A549 (cell line): ENCODE data around the gene ABCB7. TPM values are rescaled to one million over a fixed set of nuclear protein-coding genes. Genes with fewer than 3 reads are reported as not detected.
"Not testable (repeated sequence)": the region's sequence is repeated elsewhere in the genome, so short reads cannot be mapped to it uniquely, and the experiment has no call there.

Experiments
- ATAC-seq, 2 experiments: fragments of 200-7000 bp in 1 of 2; fragments of >200 bp in 1 of 2; cut with Nextera tagmentation in 1 of 2; cut with Tn5 transposase in 1 of 2; 3 replicates each; pipeline versions ENCODE4 v1.8.0 to v1.9.1; 2018 to 2020; ENCODE audit warnings: mild to moderate bottlenecking in 1 of 2, moderate library complexity in 1 of 2
- CTCF ChIA-PET: fragments of 300-600 bp; sonication (Branson Sonifier 250); formaldehyde crosslinking; extraction: SDS; loops from one replicate; lab custom pipeline; 2021; ENCODE audit warnings: antibody characterized with exemption, inconsistent platforms; lab: Yijun Ruan, JAX
- POLR2A ChIA-PET: fragments of 350-600 bp; formaldehyde crosslinking; extraction: SDS; loops from one replicate; lab custom pipeline; 2021; ENCODE audit warnings: antibody characterized with exemption, inconsistent platforms; lab: Yijun Ruan, JAX
- DNase-seq, 2 experiments: peaks; one replicate each; pipeline versions ENCODE4 v3.0.0 to v3.0.0-alpha.2; 2011 to 2016; ENCODE audit warnings: low read depth in 1 of 2, low spot score in 1 of 2
- FAIRE-seq: peaks from 2 replicates; lab custom pipeline; 2011; peaks lifted over from hg19 to GRCh38; lab: Jason Lieb, UNC
- H3K27ac ChIP-seq, 2 experiments: fragments of >200 bp; sonication (Bioruptor Twin); formaldehyde crosslinking; 3 replicates each; pipeline ENCODE4 v1.5.1; 2016 to 2017
- H3K4me1 ChIP-seq: fragments of >200 bp; sonication (Bioruptor Twin); formaldehyde crosslinking; 3 replicates; pipeline ENCODE4 v1.6.1; 2016
- H3K4me2 ChIP-seq: fragments of >200 bp; sonication (Bioruptor Twin); formaldehyde crosslinking; 3 replicates; pipeline ENCODE4 v1.6.1; 2016
- H3K4me3 ChIP-seq: fragments of >200 bp; sonication (Bioruptor Twin); formaldehyde crosslinking; 3 replicates; pipeline ENCODE4 v1.5.1; 2016
- H3K9me3 ChIP-seq: fragments of >200 bp; sonication (Bioruptor Twin); formaldehyde crosslinking; 3 replicates; pipeline ENCODE4 v1.6.1; 2016
- ATOH8 ChIP-seq: fragments of 250-450 bp; sonication (Bioruptor Pico); IDR thresholded peaks from 2 replicates; pipeline ENCODE4 v1.5.0; 2020; ENCODE audit warnings: low read depth, mild to moderate bottlenecking, moderate library complexity
- CEBPB ChIP-seq, 2 experiments: fragments of >200 bp in 1 of 2; sonication (Bioruptor Twin) in 1 of 2; formaldehyde crosslinking in 1 of 2; IDR thresholded peaks; 2 replicates each; pipeline ENCODE4 v1.6.1; 2012 to 2016
- EHF ChIP-seq: fragments of 250-450 bp; sonication (Bioruptor Pico); IDR thresholded peaks from 2 replicates; pipeline ENCODE4 v1.5.0; 2020; ENCODE audit warnings: mild to moderate bottlenecking
- EP300 ChIP-seq, 2 experiments: fragments of >200 bp; sonication (Bioruptor Twin); formaldehyde crosslinking; IDR thresholded peaks; 2 replicates in 1 of 2; 3 replicates in 1 of 2; pipeline ENCODE4 v1.6.1; 2016 to 2017
- ESRRA ChIP-seq: fragments of 150-350 bp; IDR thresholded peaks from 2 replicates; pipeline ENCODE4 v1.6.1; 2014; ENCODE audit warnings: mild to moderate bottlenecking, low read length, borderline replicate concordance
- FOSL2 ChIP-seq, 2 experiments: fragments of 450-650 bp in 1 of 2; fragments of >200 bp in 1 of 2; sonication (Bioruptor Twin) in 1 of 2; formaldehyde crosslinking; IDR thresholded peaks; 2 replicates each; pipeline versions ENCODE4 v1.5.0 to v1.6.1; 2016 to 2020; ENCODE audit warnings: mild to moderate bottlenecking in 1 of 2, moderate library complexity in 1 of 2
- HDAC2 ChIP-seq: fragments of 200-600 bp; sonication (generic); IDR thresholded peaks from 2 replicates; pipeline ENCODE4 v1.6.1; 2016
- HOXA7 ChIP-seq: fragments of 250-450 bp; sonication (Bioruptor Pico); IDR thresholded peaks from 2 replicates; pipeline ENCODE4 v1.5.0; 2020; ENCODE audit warnings: mild to moderate bottlenecking, moderate library complexity
- HOXB5 ChIP-seq: fragments of 250-450 bp; sonication (Bioruptor Pico); IDR thresholded peaks from 2 replicates; pipeline ENCODE4 v1.5.0; 2020; ENCODE audit warnings: mild to moderate bottlenecking, moderate library complexity
- MAX ChIP-seq: IDR thresholded peaks from 2 replicates; pipeline ENCODE4 v1.6.1; 2012
- MAZ ChIP-seq: fragments of 150-350 bp; IDR thresholded peaks from 2 replicates; pipeline ENCODE4 v1.6.1; 2014; ENCODE audit warnings: antibody characterized with exemption, low read depth, low read length, borderline replicate concordance
- PBX3 ChIP-seq: IDR thresholded peaks from 2 replicates; pipeline ENCODE4 v1.6.1; 2012
- RAD21 ChIP-seq, 2 experiments: fragments of >200 bp in 1 of 2; sonication (Bioruptor Twin) in 1 of 2; formaldehyde crosslinking in 1 of 2; IDR thresholded peaks in 1 of 2; conservative IDR thresholded peaks in 1 of 2; 2 replicates in 1 of 2; 3 replicates in 1 of 2; pipeline ENCODE4 v1.6.1; 2012 to 2018; ENCODE audit warnings: inconsistent platforms in 1 of 2
- RARB ChIP-seq: fragments of 250-450 bp; sonication (Bioruptor Pico); IDR thresholded peaks from 2 replicates; pipeline ENCODE4 v1.8.0; 2021; ENCODE audit warnings: mild to moderate bottlenecking, moderate library complexity
- TP53 ChIP-seq: fragments of 250-450 bp; sonication (Bioruptor Pico); IDR thresholded peaks from 2 replicates; pipeline ENCODE4 v1.5.0; 2021; ENCODE audit warnings: mild to moderate bottlenecking, moderate library complexity
- ZFP36 ChIP-seq: fragments of 450-650 bp; IDR thresholded peaks from 2 replicates; pipeline ENCODE4 v1.6.1; 2014; ENCODE audit warnings: borderline replicate concordance; ENCODE audit not compliant: partially characterized antibody
- ZSCAN20 ChIP-seq: fragments of 250-450 bp; sonication (Bioruptor Pico); IDR thresholded peaks from 2 replicates; pipeline ENCODE4 v1.8.0; 2022; ENCODE audit warnings: mild to moderate bottlenecking, moderate library complexity
- WGBS: methylation state at CpG from one replicate; pipeline ENCODE4 v1.1.6; 2017; ENCODE audit errors: missing lambda C conversion rate; 5-methylcytosine and 5-hydroxymethylcytosine counted together
- polyA plus RNA-seq, 4 experiments: library from polyadenylated mRNA; depleted of rRNA in 3 of 4; stranded (reverse); fragments of >200 nt; fragmentation: RNase III in 1 of 4; extraction: RNeasy Plus Mini Kit Qiagen cat#74134 plus additional on column Dnase treatment in 1 of 4; gene quantifications; 2 replicates in 3 of 4; 3 replicates in 1 of 4; pipeline ENCODE4 v1.2.3, GENCODE V29; 2011 to 2017

ABCB7 gene
- polyA plus RNA-seq, 2 of the 4 experiments (the other 2 are of a cell fraction): 20.3 to 41.8 TPM

DNA sequence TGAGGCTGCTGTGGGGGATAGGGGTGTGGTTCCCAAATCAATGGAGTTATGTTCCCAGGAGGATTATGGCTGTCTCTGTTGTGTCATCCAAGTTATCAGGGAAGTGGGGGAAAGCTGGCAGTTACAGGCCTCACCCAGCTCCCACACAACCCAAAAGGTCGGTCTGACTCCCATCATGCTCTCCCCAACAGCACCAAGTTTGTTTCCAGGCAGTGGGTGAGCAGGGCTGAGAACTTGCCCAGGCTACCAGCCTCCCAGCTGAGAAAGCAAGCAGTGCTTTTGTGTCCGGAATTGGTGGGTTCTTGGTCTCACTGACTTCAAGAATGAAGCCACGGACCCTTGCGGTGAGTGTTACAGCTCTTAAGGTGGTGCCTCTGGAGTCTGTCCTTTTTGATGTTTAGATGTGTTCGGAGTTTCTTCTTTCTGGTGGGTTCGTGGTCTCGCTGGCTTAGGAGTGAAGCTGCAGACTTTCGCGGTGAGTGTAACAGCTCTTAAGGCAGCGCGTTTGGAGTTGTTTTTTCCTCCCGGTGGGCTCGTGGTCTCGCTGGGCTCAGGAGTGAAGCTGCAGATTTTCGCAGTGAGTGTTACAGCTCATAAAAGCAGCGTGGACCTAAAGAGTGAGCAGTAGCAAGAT, 16.3 kb upstream of the ABCB7 start:
- H3K9me3 ChIP-seq, H3K4me1 ChIP-seq, POLR2A ChIA-PET, ATAC-seq, FAIRE-seq, H3K27ac ChIP-seq, DNase-seq, H3K4me2 ChIP-seq, H3K4me3 ChIP-seq, CTCF ChIA-PET: not testable (repeated sequence)
- 44% methylated on average over 9 of the region's 16 CpGs for WGBS

DNA sequence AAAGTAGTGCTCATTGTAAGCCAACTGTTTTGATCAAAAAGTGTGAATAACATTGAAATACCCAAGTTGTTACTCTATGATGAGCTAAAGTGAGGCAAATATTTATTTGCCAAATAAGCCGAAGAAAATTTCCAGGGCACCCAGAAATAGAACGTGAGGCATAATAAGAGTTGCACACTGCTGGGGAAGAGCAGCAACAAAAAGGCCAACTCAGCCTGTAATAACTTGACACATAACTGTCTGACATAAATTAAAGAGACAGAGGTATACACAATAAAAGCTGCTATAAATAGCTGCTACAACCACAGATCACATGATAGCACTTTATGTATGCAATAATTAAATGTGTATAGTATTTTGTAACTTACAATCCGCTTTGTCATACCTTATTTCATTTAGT, 2.0 kb upstream of the ABCB7 start:
- WGBS: 72% methylated on average over 3 of the region's 3 CpGs
- POLR2A ChIA-PET: no interaction called here

DNA sequence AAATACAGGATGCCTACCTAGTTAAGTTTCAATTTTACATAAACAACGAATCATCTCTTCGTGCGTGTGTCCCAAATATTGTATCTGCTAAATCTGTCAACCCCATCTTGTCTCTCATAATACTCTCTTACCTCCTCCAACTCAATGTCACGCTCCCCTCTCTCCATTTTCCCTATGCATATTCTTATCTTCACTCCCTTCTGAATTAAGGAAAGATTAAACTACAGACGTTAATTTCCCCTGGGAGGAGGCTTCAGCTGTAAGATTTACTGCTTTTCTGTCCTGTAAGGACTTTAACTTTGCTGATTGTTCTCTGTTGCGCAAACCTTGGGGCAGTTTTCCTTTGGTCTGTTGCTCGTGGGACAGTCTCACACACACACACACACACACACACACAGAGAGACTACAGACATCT, 455 bp upstream of the ABCB7 start:
- FAIRE-seq: no peak
- CTCF ChIA-PET: no interaction called here
- POLR2A ChIA-PET: no interaction called here

More for the DNA sequence above, 2.0 kb upstream of the ABCB7 start:
- ATAC-seq (no peak), FAIRE-seq (peak; percentile 77), DNase-seq (no peak)
- TF ChIP-seq HOXA7 (no peak), TP53 (CRISPR knock-in tag) (no peak), ZFP36 (no peak), EP300 (IDR thresholded peaks at IDR 0.05) (no peak), HOXB5 (CRISPR knock-in tag) (no peak), RARB (no peak), MAX (no peak), ESRRA (no peak), ATOH8 (no peak), HDAC2 (no peak), FOSL2 (IDR thresholded peaks at IDR 0.05) (no peak), FOSL2 (CRISPR knock-in tag; IDR thresholded peaks at IDR 0.05) (no peak), EHF (CRISPR knock-in tag) (no peak), PBX3 (no peak), RAD21 (conservative IDR thresholded peaks at IDR 0.05 in 1 of 2, IDR thresholded peaks at IDR 0.05 in 1 of 2) (no peak)
- H3K4me3 ChIP-seq: no peak overlapping the region
- H3K27ac ChIP-seq: no peak overlapping the region
- CTCF ChIA-PET: no interaction called here
- H3K4me1 ChIP-seq: peaks cover 4% of the 10 kb centered on the region; the same call in 2 of the 3 replicates
- H3K4me2 ChIP-seq: no peak overlapping the region
- H3K9me3 ChIP-seq: no peaks in the 10 kb centered on the region

GRCh38 chrX:75155447-75155826, 646 bp downstream of the ABCB7 start:
- WGBS: 12% methylated on average over 6 of the region's 6 CpGs
- Histone ChIP-seq H3K4me1 (peaks cover 4% of the 10 kb centered on the region; the same call in 2 of the 3 replicates), H3K9me3 (no peaks in the 10 kb centered on the region), H3K4me3 (peak overlapping the region; percentile 87), H3K4me2 (peak overlapping the region; percentile 86), H3K27ac (peak overlapping the region; percentile 90 to 93)
- peak in 1 of 2 experiments; percentile 58; a peak in 4 of 6 replicates for ATAC-seq
- no peak for FAIRE-seq
- DNase-seq: peak in 1 of 2 experiments; percentile 1
- CTCF ChIA-PET: no interaction called here
- POLR2A ChIA-PET: no interaction called here
- TF ChIP-seq ATOH8: no peak
- no peak for TF ChIP-seq ZSCAN20 (CRISPR knock-in tag)

More for the DNA sequence above, 455 bp upstream of the ABCB7 start:
- Histone ChIP-seq H3K4me2 (peak overlapping the region; percentile 86), H3K27ac (peak overlapping the region; percentile 90 to 93), H3K9me3 (no peaks in the 10 kb centered on the region), H3K4me3 (peak overlapping the region; percentile 87)
- ATAC-seq (peak; percentile 19 to 57; a peak in 3 of 6 replicates), DNase-seq (peak in 1 of 2 experiments; percentile 4)
- TF ChIP-seq CEBPB (IDR thresholded peaks at IDR 0.05) (peak in 1 of 2 experiments; percentile 58; a peak in 2 of 4 replicates), MAZ (no peak)
- TF ChIP-seq, all 56 proteins: peak for 1
- WGBS: 28% methylated on average over 7 of the region's 7 CpGs
- peaks cover 4% of the 10 kb centered on the region; the same call in 2 of the 3 replicates for H3K4me1 ChIP-seq
